Liver (tissue), 9 donors: ENCODE data around the gene GABBR2. TPM values are rescaled to one million over a fixed set of nuclear protein-coding genes. Genes with fewer than 3 reads are reported as not detected.

ENCODE experiments used
- DNase-seq: peaks from one replicate; pipeline ENCODE4 v3.0.0-alpha.2; 2017; ENCODE audit warnings: low spot score
- H3K27ac ChIP-seq, 2 donors: one replicate each; pipeline ENCODE4 v1.7.0; 2013; ENCODE audit warnings: inconsistent platforms in 2 of 2, low read length in 2 of 2, control low read depth in 1 of 2, low read depth in 1 of 2, mild to moderate bottlenecking in 1 of 2
- H3K27me3 ChIP-seq, 4 donors: one replicate each; pipeline versions ENCODE4 v1.6.1 to v1.7.0; 2013; ENCODE audit warnings: low read length in 3 of 4, inconsistent platforms in 1 of 4, mild to moderate bottlenecking in 1 of 4, moderate library complexity in 1 of 4; ENCODE audit not compliant: control insufficient read depth in 4 of 4, insufficient read depth in 4 of 4
- H3K36me3 ChIP-seq, 4 donors: one replicate each; pipeline versions ENCODE4 v1.6.1 to v1.7.0; 2013; ENCODE audit warnings: low read length in 3 of 4, mild to moderate bottlenecking in 3 of 4, low read depth in 1 of 4, moderate library complexity in 1 of 4; ENCODE audit not compliant: control insufficient read depth in 4 of 4, insufficient read depth in 3 of 4
- H3K4me1 ChIP-seq, 4 donors: one replicate each; pipeline versions ENCODE4 v1.6.1 to v1.7.0; 2013; ENCODE audit warnings: low read length in 3 of 4, mild to moderate bottlenecking in 3 of 4, moderate library complexity in 1 of 4; ENCODE audit not compliant: control insufficient read depth in 4 of 4, insufficient read depth in 4 of 4
- H3K4me3 ChIP-seq, 3 donors: one replicate each; pipeline versions ENCODE4 v1.6.1 to v1.7.0; 2013; ENCODE audit warnings: low read length in 3 of 3, control low read depth in 1 of 3, low read depth in 1 of 3, mild to moderate bottlenecking in 1 of 3
- H3K9ac ChIP-seq, 2 donors: one replicate each; pipeline ENCODE4 v1.7.0; 2013; ENCODE audit warnings: low read length in 2 of 2, mild to moderate bottlenecking in 2 of 2, moderate library complexity in 2 of 2, control low read depth in 1 of 2, low read depth in 1 of 2
- H3K9me3 ChIP-seq, 4 donors: one replicate each; pipeline versions ENCODE4 v1.6.1 to v1.7.0; 2013; ENCODE audit warnings: low read length in 3 of 4; ENCODE audit not compliant: control insufficient read depth in 4 of 4
- GABPA ChIP-seq, 2 donors: IDR thresholded peaks in 1 of 2; conservative IDR thresholded peaks in 1 of 2; 2 replicates each; pipeline ENCODE4 v1.6.1; 2016; ENCODE audit warnings: antibody characterized with exemption in 2 of 2, mild to moderate bottlenecking in 1 of 2, moderate library complexity in 1 of 2
- HNF4A ChIP-seq, 2 donors: conservative IDR thresholded peaks; 2 replicates each; pipeline ENCODE4 v1.6.1; 2016; ENCODE audit warnings: antibody characterized with exemption in 2 of 2, mild to moderate bottlenecking in 2 of 2
- HNF4G ChIP-seq: IDR thresholded peaks from 2 replicates; pipeline ENCODE4 v1.6.1; 2016; ENCODE audit warnings: antibody characterized with exemption
- JUND ChIP-seq, 2 donors: IDR thresholded peaks; 2 replicates each; pipeline ENCODE4 v1.6.1; 2016; ENCODE audit warnings: antibody characterized with exemption in 2 of 2
- RAD21 ChIP-seq, 2 donors: IDR thresholded peaks; 2 replicates each; pipeline ENCODE4 v1.6.1; 2016; ENCODE audit warnings: antibody characterized with exemption in 2 of 2, mild to moderate bottlenecking in 2 of 2
- SP1 ChIP-seq: IDR thresholded peaks from 2 replicates; pipeline ENCODE4 v1.6.1; 2018; ENCODE audit warnings: antibody characterized with exemption, mild to moderate bottlenecking
- ZBTB33 ChIP-seq: IDR thresholded peaks from 2 replicates; pipeline ENCODE4 v1.6.1; 2016; ENCODE audit warnings: antibody characterized with exemption
- WGBS: extraction: QIAGEN DNeasy Blood & Tissue Kit; methylation state at CpG from one replicate; pipeline ENCODE4 v1.1.7; 2013; 5-methylcytosine and 5-hydroxymethylcytosine counted together
- polyA plus RNA-seq, 2 donors: library from polyadenylated mRNA; stranded (reverse) in 1 of 2; unstranded in 1 of 2; fragments of 200-250 nt in 1 of 2; fragments of >200 nt in 1 of 2; fragmentation: Nextera tagmentation in 1 of 2; extraction: Ambion mirVana in 1 of 2; gene quantifications; one replicate each; pipeline versions ENCODE4 v1.2.1 to v1.2.3, GENCODE V29; 2013 to 2015
- total RNA-seq, 2 donors: library from RNA; depleted of rRNA; stranded (reverse); fragments of >200 nt; gene quantifications; one replicate each; pipeline ENCODE4 v1.2.3, GENCODE V29; 2014
- TF ChIP-seq, protein P1 (sequence below): fragments of 150-350 bp; IDR thresholded peaks from 2 replicates; pipeline ENCODE4 v1.5.1; 2017; ENCODE audit warnings: improper control_type of control experiment, low read depth, low read length; ENCODE audit not compliant: missing input control
- TF ChIP-seq, protein P2 (sequence below): IDR thresholded peaks from 2 replicates; pipeline ENCODE4 v1.6.1; 2016; ENCODE audit warnings: antibody characterized with exemption
- TF ChIP-seq, protein P3 (sequence below): IDR thresholded peaks from 2 replicates; pipeline ENCODE4 v1.6.1; 2016; ENCODE audit warnings: antibody characterized with exemption, mild to moderate bottlenecking
- donor health status: healthy.
- donor health status: healthy.
- donor health status: healthy.
- donor health status: healthy.
- donor health status: healthy.

GABBR2 gene
- total and polyA plus RNA-seq, 4 donors, result 0.03 to 0.23 (median 0.08) TPM; not detected in 1

DNA sequence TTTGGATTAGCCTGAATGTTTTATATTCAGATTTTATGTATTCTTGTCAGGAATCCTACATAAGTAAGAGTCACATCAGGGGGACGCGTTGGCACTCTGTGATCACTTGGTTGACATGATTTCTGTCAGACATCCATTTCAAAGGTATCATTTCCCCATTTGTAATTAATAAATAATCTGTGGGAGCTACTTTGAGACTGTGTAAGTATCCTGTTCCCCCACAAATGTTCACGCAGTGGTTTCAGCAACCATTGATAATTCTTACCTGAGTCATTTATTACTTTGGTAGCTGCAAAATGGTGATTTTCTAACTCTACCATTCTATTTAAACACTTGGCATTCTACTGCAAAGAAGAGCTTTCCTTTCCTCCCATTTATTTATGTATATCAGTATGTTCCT lies 396.4 kb downstream of the GABBR2 start:
- Histone ChIP-seq H3K27ac (no peak overlapping the region), H3K9ac (no peak overlapping the region), H3K4me3 (no peak overlapping the region), H3K27me3 (no peaks in the 10 kb centered on the region), H3K4me1 (peaks cover 0 to 13% (median 6%) of the 10 kb centered on the region in 4 donors), H3K9me3 (no peaks in the 10 kb centered on the region), H3K36me3 (no peaks in the 10 kb centered on the region)
- DNase-seq, result no peak
- no peak for TF ChIP-seq HNF4A (conservative IDR thresholded peaks at IDR 0.05)
- no peak for TF ChIP-seq SP1
- TF ChIP-seq, protein P1, sequence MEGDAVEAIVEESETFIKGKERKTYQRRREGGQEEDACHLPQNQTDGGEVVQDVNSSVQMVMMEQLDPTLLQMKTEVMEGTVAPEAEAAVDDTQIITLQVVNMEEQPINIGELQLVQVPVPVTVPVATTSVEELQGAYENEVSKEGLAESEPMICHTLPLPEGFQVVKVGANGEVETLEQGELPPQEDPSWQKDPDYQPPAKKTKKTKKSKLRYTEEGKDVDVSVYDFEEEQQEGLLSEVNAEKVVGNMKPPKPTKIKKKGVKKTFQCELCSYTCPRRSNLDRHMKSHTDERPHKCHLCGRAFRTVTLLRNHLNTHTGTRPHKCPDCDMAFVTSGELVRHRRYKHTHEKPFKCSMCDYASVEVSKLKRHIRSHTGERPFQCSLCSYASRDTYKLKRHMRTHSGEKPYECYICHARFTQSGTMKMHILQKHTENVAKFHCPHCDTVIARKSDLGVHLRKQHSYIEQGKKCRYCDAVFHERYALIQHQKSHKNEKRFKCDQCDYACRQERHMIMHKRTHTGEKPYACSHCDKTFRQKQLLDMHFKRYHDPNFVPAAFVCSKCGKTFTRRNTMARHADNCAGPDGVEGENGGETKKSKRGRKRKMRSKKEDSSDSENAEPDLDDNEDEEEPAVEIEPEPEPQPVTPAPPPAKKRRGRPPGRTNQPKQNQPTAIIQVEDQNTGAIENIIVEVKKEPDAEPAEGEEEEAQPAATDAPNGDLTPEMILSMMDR, result no peak
- no peak for TF ChIP-seq HNF4G
- TF ChIP-seq ZBTB33, result no peak
- TF ChIP-seq, protein P2, sequence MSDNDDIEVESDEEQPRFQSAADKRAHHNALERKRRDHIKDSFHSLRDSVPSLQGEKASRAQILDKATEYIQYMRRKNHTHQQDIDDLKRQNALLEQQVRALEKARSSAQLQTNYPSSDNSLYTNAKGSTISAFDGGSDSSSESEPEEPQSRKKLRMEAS, result no peak
- WGBS, result 94% methylated on average over 3 of the region's 3 CpGs

DNA sequence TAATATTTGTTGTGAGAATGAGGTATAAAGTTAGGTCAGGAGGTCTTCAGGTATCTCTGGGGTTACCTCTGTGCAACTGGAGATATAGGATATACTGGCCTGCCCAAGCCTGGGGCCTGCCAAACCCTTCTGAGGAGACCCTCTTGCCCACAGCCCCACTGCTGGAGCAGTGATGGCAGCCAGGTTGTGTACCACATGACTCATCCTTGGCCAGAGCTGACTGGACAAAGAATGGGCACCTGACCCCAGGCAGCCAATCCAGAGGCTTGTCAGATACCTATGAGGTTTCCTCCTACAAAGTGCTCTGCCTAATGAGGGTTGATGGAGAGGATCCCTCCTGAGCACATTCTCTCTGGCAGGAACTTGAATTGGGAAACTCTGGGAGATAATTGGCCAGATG lies 397.2 kb downstream of the GABBR2 start:
- Histone ChIP-seq H3K4me1 (peaks cover 0 to 12% (median 6%) of the 10 kb centered on the region in 4 donors), H3K9ac (no peak overlapping the region), H3K9me3 (no peaks in the 10 kb centered on the region), H3K27me3 (no peaks in the 10 kb centered on the region), H3K4me3 (no peak overlapping the region), H3K36me3 (no peaks in the 10 kb centered on the region), H3K27ac (no peak overlapping the region)
- no peak for DNase-seq
- TF ChIP-seq GABPA (IDR thresholded peaks at IDR 0.05 in 1 of 2, conservative IDR thresholded peaks at IDR 0.05 in 1 of 2) (no peak), RAD21 (IDR thresholded peaks at IDR 0.05) (no peak), JUND (IDR thresholded peaks at IDR 0.05) (no peak)
- TF ChIP-seq, protein P3, sequence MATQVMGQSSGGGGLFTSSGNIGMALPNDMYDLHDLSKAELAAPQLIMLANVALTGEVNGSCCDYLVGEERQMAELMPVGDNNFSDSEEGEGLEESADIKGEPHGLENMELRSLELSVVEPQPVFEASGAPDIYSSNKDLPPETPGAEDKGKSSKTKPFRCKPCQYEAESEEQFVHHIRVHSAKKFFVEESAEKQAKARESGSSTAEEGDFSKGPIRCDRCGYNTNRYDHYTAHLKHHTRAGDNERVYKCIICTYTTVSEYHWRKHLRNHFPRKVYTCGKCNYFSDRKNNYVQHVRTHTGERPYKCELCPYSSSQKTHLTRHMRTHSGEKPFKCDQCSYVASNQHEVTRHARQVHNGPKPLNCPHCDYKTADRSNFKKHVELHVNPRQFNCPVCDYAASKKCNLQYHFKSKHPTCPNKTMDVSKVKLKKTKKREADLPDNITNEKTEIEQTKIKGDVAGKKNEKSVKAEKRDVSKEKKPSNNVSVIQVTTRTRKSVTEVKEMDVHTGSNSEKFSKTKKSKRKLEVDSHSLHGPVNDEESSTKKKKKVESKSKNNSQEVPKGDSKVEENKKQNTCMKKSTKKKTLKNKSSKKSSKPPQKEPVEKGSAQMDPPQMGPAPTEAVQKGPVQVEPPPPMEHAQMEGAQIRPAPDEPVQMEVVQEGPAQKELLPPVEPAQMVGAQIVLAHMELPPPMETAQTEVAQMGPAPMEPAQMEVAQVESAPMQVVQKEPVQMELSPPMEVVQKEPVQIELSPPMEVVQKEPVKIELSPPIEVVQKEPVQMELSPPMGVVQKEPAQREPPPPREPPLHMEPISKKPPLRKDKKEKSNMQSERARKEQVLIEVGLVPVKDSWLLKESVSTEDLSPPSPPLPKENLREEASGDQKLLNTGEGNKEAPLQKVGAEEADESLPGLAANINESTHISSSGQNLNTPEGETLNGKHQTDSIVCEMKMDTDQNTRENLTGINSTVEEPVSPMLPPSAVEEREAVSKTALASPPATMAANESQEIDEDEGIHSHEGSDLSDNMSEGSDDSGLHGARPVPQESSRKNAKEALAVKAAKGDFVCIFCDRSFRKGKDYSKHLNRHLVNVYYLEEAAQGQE, result no peak
- TF ChIP-seq, protein P1, result no peak
